Measurements from ENCODE around the gene PGLYRP1.

Gene PGLYRP1

GRCh38 chr19:46022431-46023310 is at the start of gene PGLYRP1:
PGLYRP1 (minus strand) TSS chr19:46023053; CDS start chr19:46023021, 32 bp downstream.
- no peak for DNase-seq

GRCh38 chr19:46069806-46070341 is 47.0 kb upstream of the PGLYRP1 start:
- no peak for DNase-seq

GRCh38 chr19:46068345-46069258 is 45.7 kb upstream of the PGLYRP1 start:
- DNase-seq = no peak

GRCh38 chr19:46067691-46068090 is 44.8 kb upstream of the PGLYRP1 start:
- DNase-seq = no peak

- no peak for DNase-seq
These were observed 43.6 kb upstream of the PGLYRP1 start for GRCh38 chr19:46066471-46066870.

GRCh38 chr19:46065486-46066071 is 42.7 kb upstream of the PGLYRP1 start:
- DNase-seq = no peak

GRCh38 chr19:46063201-46063600 is 40.3 kb upstream of the PGLYRP1 start:
- DNase-seq = no peak

- DNase-seq = no peak
These were observed 37.2 kb upstream of the PGLYRP1 start for GRCh38 chr19:46060012-46060411.

- DNase-seq = no peak
These were observed 35.9 kb upstream of the PGLYRP1 start for GRCh38 chr19:46058778-46059177.

- DNase-seq = no peak
These were observed 33.7 kb upstream of the PGLYRP1 start for GRCh38 chr19:46056536-46056935.

GRCh38 chr19:46052896-46053295 is 30.0 kb upstream of the PGLYRP1 start:
- DNase-seq = no peak

- DNase-seq = no peak
These were observed 26.7 kb upstream of the PGLYRP1 start for GRCh38 chr19:46049597-46049996.

- no peak for DNase-seq
These were observed 20.7 kb upstream of the PGLYRP1 start for GRCh38 chr19:46043519-46043918.

GRCh38 chr19:46042252-46042883 is 19.5 kb upstream of the PGLYRP1 start:
- DNase-seq = no peak

GRCh38 chr19:46040952-46041500 is 18.2 kb upstream of the PGLYRP1 start, which contains the start of gene IGFL4:
IGFL4 (minus strand) TSS chr19:46041002; CDS start chr19:46040962, 40 bp downstream.
- DNase-seq = no peak

GRCh38 chr19:46040125-46040524 is 17.3 kb upstream of the PGLYRP1 start:
- no peak for DNase-seq

GRCh38 chr19:46036744-46037128 is 13.9 kb upstream of the PGLYRP1 start:
- no peak for DNase-seq

GRCh38 chr19:46035986-46036743 is 13.3 kb upstream of the PGLYRP1 start:
- no peak for DNase-seq

GRCh38 chr19:46035546-46035945 is 12.7 kb upstream of the PGLYRP1 start:
- no peak for DNase-seq

- DNase-seq = no peak
These were observed 10.5 kb upstream of the PGLYRP1 start for GRCh38 chr19:46033401-46033800.

- DNase-seq = no peak
These were observed 9.8 kb upstream of the PGLYRP1 start for GRCh38 chr19:46032597-46033025.

Data from cortex of kidney (tissue), 1 donor.